ENCODE data around the gene RAB27B.

DNA sequence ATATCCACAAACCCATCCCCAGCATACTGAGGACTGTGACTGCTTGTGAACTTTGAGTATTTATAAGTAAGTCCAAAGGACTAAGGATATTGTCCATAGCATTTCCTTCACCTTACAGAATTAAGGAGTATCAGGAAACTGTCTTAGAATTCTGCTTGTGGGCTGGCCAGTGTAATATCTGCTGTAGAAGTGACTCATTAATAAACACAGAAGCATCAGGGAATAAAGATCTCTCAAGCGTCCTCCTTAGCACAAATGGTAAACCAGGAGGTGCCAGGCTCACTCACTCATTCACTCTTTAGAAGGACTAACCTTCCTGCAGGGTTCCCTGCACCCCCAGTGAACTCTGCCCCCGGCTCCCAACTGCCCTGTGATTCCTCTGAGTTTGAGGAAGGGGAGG lies 100.0 kb downstream of the RAB27B start:
- TF ChIP-seq CTCF (IDR thresholded peaks at IDR 0.05) (no peak), EZH2 (IDR thresholded peaks at IDR 0.05; ENCODE audit: borderline replicate concordance, insufficient read depth, low read depth, low read length, poor library complexity, severe bottlenecking) (no peak)
